ENCODE measurements around the gene RRP36. TPM values are rescaled to one million over a fixed set of nuclear protein-coding genes. Genes with fewer than 3 reads are reported as not detected.
A peak's percentile ranks its signal among the peaks of the same experiment; 100 is the strongest.

The RRP36 gene
- total RNA-seq, 1 experiment from 2014 or later = 115 TPM

DNA sequence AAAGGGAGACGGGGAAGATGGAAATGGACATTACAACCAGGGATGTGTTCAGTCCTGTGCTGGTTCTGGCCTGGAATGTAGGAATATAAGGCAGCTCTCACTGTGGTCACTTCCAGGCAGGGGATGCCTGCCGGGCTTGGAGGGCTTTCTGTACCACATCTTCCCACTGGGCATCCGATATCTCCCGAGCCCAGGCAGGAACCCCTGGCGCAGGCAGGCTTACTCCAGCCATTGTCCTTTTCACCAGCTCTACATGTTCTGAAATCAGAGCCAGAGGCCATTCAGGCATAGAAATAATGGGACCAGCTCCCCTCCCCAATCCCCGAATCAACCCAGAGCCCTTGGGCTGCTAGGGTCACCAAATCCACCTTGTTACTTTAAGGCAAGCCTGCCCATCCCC lies 9.1 kb upstream of the RRP36 start:
- no TSS peak for BruUV-seq (replicated peaks)
- TF ChIP-seq, protein P1, sequence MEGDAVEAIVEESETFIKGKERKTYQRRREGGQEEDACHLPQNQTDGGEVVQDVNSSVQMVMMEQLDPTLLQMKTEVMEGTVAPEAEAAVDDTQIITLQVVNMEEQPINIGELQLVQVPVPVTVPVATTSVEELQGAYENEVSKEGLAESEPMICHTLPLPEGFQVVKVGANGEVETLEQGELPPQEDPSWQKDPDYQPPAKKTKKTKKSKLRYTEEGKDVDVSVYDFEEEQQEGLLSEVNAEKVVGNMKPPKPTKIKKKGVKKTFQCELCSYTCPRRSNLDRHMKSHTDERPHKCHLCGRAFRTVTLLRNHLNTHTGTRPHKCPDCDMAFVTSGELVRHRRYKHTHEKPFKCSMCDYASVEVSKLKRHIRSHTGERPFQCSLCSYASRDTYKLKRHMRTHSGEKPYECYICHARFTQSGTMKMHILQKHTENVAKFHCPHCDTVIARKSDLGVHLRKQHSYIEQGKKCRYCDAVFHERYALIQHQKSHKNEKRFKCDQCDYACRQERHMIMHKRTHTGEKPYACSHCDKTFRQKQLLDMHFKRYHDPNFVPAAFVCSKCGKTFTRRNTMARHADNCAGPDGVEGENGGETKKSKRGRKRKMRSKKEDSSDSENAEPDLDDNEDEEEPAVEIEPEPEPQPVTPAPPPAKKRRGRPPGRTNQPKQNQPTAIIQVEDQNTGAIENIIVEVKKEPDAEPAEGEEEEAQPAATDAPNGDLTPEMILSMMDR (conservative IDR thresholded peaks at IDR 0.05; ENCODE audit: low read depth, low read length) = no peak
- TF ChIP-seq EZH2 (IDR thresholded peaks at IDR 0.05; ENCODE audit: borderline replicate concordance, low read depth, low read length, poor library complexity, severe bottlenecking) = no peak

DNA sequence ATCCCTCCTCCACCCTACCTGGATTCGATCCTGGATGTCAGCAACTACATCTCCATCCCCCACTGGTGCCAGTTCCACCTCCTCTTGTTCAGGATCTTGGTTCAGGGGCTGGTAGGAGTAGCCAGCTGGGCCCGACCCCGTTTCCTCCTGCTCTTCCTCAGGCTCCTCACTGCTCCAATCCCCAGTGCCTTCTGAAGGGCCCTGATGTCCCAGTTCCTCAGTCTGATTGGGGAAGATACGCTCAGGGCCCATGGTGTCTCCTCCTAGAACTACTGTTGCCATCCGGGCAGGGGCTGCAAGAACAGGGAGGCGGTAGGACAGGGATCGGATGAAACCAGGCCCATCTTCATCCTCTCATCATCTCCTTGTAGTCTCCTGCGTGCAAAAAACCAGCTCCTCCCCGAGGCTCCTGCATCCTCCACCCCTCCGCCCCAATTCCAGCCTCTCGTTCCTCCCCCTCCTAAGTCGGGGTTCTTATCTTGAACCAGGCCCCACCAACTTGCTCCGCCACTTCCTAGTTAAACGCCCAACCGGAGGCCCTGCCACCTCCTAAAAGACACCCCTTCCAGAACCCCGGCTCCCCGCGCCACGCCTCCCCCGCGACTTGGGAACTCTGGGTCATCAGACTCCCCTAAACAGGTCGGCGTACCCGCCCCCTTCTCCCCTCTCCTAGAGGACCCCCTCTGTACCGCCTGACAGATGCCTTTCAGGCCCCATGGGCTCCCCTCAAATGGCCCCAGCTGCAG lies 8.2 kb upstream of the RRP36 start:
- H3K27ac ChIP-seq (ENCODE audit: low read depth, low read length, poor library complexity, severe bottlenecking) = peak overlapping the region; percentile 79
- H3K36me3 ChIP-seq (ENCODE audit: insufficient read depth, low read length, poor library complexity, severe bottlenecking) = peaks cover 60% of the 10 kb centered on the region
- intact Hi-C loops (cut with micrococcal nuclease; ENCODE audit: unreplicated experiment) = loop anchor here (5.0 kb wide), 1 partner anchor 111 kb away; no protein-coding TSS in a partner anchor
- H3K9me3 ChIP-seq (ENCODE audit: low read depth, low read length, poor library complexity, severe bottlenecking) = no peaks in the 10 kb centered on the region
- peak overlapping the region; percentile 82 for H3K4me3 ChIP-seq (ENCODE audit: low read depth, low read length, poor library complexity, severe bottlenecking)
- TF ChIP-seq, protein P1 (conservative IDR thresholded peaks at IDR 0.05; ENCODE audit: low read depth, low read length) = no peak
- no peak for TF ChIP-seq EZH2 (IDR thresholded peaks at IDR 0.05; ENCODE audit: borderline replicate concordance, low read depth, low read length, poor library complexity, severe bottlenecking)
- BruUV-seq (replicated peaks) = no TSS peak
- no peak for DNase-seq (ENCODE audit: low spot score)
- H3K27me3 ChIP-seq (replicated peaks; ENCODE audit: insufficient read depth, low read depth, low read length, poor library complexity) = no peaks in the 10 kb centered on the region
- ChIA-PET POLR2A (ENCODE audit: low non-redundant PET) (interaction anchor here (1.2 kb wide), 1 partner anchor 84 kb away, joined by 5 read pairs; the partner anchor contains the start of gene CNPY3), CTCF (interaction anchor here (1.2 to 1.5 kb wide), 2 partner anchors 63 to 131 kb away, joined by 5 to 8 read pairs; partner anchors contain the start of gene PTK7)
- peaks cover 7% of the 10 kb centered on the region for H3K4me1 ChIP-seq (ENCODE audit: insufficient read depth, low read length, poor library complexity, severe bottlenecking)

More for the DNA sequence above, 9.1 kb upstream of the RRP36 start:
- CTCF ChIA-PET = no interaction called here
- H3K9me3 ChIP-seq (ENCODE audit: low read depth, low read length, poor library complexity, severe bottlenecking) = no peaks in the 10 kb centered on the region
- POLR2A ChIA-PET (ENCODE audit: low non-redundant PET) = no interaction called here
- no peaks in the 10 kb centered on the region for H3K27me3 ChIP-seq (replicated peaks; ENCODE audit: insufficient read depth, low read depth, low read length, poor library complexity)
- peaks cover 7% of the 10 kb centered on the region for H3K4me1 ChIP-seq (ENCODE audit: insufficient read depth, low read length, poor library complexity, severe bottlenecking)
- H3K36me3 ChIP-seq (ENCODE audit: insufficient read depth, low read length, poor library complexity, severe bottlenecking) = peaks cover 60% of the 10 kb centered on the region
- H3K4me3 ChIP-seq (ENCODE audit: low read depth, low read length, poor library complexity, severe bottlenecking) = peak overlapping the region; percentile 82
- DNase-seq (ENCODE audit: low spot score) = no peak
- intact Hi-C loops (cut with micrococcal nuclease; ENCODE audit: unreplicated experiment) = loop anchor here (5.0 kb wide), 1 partner anchor 110 kb away; no protein-coding TSS in a partner anchor
- H3K27ac ChIP-seq (ENCODE audit: low read depth, low read length, poor library complexity, severe bottlenecking) = peak overlapping the region; percentile 79

DNA sequence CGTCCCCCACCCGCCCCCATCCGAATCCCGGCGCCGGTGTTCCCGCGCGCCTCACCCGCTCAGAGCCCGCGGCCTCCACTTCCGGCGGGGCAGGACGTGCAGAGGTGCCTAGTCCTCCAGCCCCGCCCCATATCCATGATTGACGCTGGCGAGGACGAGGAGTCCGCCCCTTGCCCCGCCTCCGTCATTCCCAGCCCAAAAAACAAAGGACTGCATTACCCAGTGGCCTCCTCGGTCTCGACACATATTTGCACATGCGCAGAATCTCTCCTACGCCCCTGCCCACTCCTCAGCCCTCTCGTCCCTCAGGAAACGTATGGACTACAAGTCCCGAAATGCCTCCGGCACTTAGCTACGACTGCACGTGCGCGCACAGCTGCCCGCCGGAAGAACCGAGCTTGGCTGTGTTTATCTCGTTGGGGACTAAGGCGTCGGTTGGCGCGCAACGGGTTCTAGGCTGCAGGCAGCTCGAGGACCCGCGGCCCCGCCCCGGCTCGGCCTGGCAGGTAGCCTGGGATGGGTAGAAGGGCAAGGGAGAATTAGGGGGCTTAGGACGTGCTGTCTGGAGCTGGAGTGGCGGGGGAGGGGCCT lies 7.5 kb upstream of the RRP36 start, which contains the start of the genes KLHDC3 and MEA1:
TSS of gene KLHDC3 (plus strand) at position 407 of the 591 bp plus-strand sequence. CDS start 2,944 bp downstream, outside the sequence.
TSS of gene MEA1 (minus strand) at position 104 of the 591 bp plus-strand sequence. CDS start 133 bp downstream, outside the sequence.
- intact Hi-C loops (cut with micrococcal nuclease; ENCODE audit: unreplicated experiment) = loop anchor here (5.0 kb wide), 1 partner anchor 112 kb away; no protein-coding TSS in a partner anchor
- Histone ChIP-seq H3K36me3 (ENCODE audit: insufficient read depth, low read length, poor library complexity, severe bottlenecking) (peaks cover 59% of the 10 kb centered on the region), H3K4me1 (ENCODE audit: insufficient read depth, low read length, poor library complexity, severe bottlenecking) (peaks cover 7% of the 10 kb centered on the region), H3K9me3 (ENCODE audit: low read depth, low read length, poor library complexity, severe bottlenecking) (no peaks in the 10 kb centered on the region), H3K27ac (ENCODE audit: low read depth, low read length, poor library complexity, severe bottlenecking) (peak within 1 kb of the TSS; percentile 79), H3K4me3 (ENCODE audit: low read depth, low read length, poor library complexity, severe bottlenecking) (peak within 1 kb of the TSS; percentile 82), H3K27me3 (replicated peaks; ENCODE audit: insufficient read depth, low read depth, low read length, poor library complexity) (no peaks in the 10 kb centered on the region)
- no TSS peak for BruUV-seq (replicated peaks)
- CTCF ChIA-PET = interaction anchor here (0.6 to 1.5 kb wide), 4 partner anchors 35 to 150 kb away, joined by 4 to 8 read pairs (median 5); partner anchors contain the start of genes PEX6 and PTK7
- no peak for TF ChIP-seq EZH2 (IDR thresholded peaks at IDR 0.05; ENCODE audit: borderline replicate concordance, low read depth, low read length, poor library complexity, severe bottlenecking)
- TF ChIP-seq, protein P1 (conservative IDR thresholded peaks at IDR 0.05; ENCODE audit: low read depth, low read length) = no peak
- POLR2A ChIA-PET (ENCODE audit: low non-redundant PET) = interaction anchor here (0.6 to 1.2 kb wide), 2 partner anchors 30 to 85 kb away, joined by 3 to 5 read pairs; partner anchors contain the start of genes CNPY3 and PPP2R5D
- peak; percentile 100 for DNase-seq (ENCODE audit: low spot score)
